HG03432 (cell line): ENCODE measurements around the gene SPO11.

Experiments
- ATAC-seq: cut with Tn5 transposase; IDR thresholded peaks from one replicate; pipeline ENCODE4 v1.9.1; 2021; ENCODE audit warnings: mild to moderate bottlenecking, moderate library complexity; ENCODE audit not compliant: unreplicated experiment

Gene SPO11

GRCh38 chr20:57374343-57374930 lies 44.8 kb downstream of the SPO11 start:
- ATAC-seq: no peak

GRCh38 chr20:57374931-57375651 lies 45.5 kb downstream of the SPO11 start:
- ATAC-seq: no peak

GRCh38 chr20:57375652-57376230 lies 46.1 kb downstream of the SPO11 start:
- ATAC-seq: no peak

GRCh38 chr20:57377350-57377749 lies 47.7 kb downstream of the SPO11 start:
- no peak for ATAC-seq

- ATAC-seq: no peak
Observed at GRCh38 chr20:57378107-57378506, 48.5 kb downstream of the SPO11 start.

GRCh38 chr20:57378646-57379262 lies 49.2 kb downstream of the SPO11 start:
- no peak for ATAC-seq

- ATAC-seq: no peak
Observed at GRCh38 chr20:57379263-57379647, 49.7 kb downstream of the SPO11 start.

- ATAC-seq: no peak
Observed at GRCh38 chr20:57380081-57380750, 50.6 kb downstream of the SPO11 start.

GRCh38 chr20:57381596-57382503 lies 52.2 kb downstream of the SPO11 start:
- ATAC-seq: peak; percentile 60

- ATAC-seq: no peak
Observed at GRCh38 chr20:57382516-57382915, 52.9 kb downstream of the SPO11 start.

- ATAC-seq: no peak
Observed at GRCh38 chr20:57383447-57384347, 54.1 kb downstream of the SPO11 start.

- no peak for ATAC-seq
Observed at GRCh38 chr20:57384486-57384885, 54.9 kb downstream of the SPO11 start.

- ATAC-seq: no peak
Observed at GRCh38 chr20:57384953-57385761, 55.6 kb downstream of the SPO11 start.

- no peak for ATAC-seq
Observed at GRCh38 chr20:57385940-57386339, 56.3 kb downstream of the SPO11 start.

- ATAC-seq: no peak
Observed at GRCh38 chr20:57386762-57387161, 57.2 kb downstream of the SPO11 start.

- no peak for ATAC-seq
Observed at GRCh38 chr20:57387463-57387862, 57.9 kb downstream of the SPO11 start.

GRCh38 chr20:57387945-57388371 lies 58.4 kb downstream of the SPO11 start:
- ATAC-seq: no peak

GRCh38 chr20:57388953-57389694 lies 59.5 kb downstream of the SPO11 start:
- ATAC-seq: peak; percentile 40
